NK-92 (cell line): ENCODE results near the gene PGM2.
"Not testable (repeated sequence)": the region's sequence is repeated elsewhere in the genome, so short reads cannot be mapped to it uniquely, and the experiment has no call there.

Source experiments
- DNase-seq: peaks from one replicate; lab custom pipeline; 2025; ENCODE audit not compliant: unreplicated experiment; lab: John Stamatoyannopoulos, UW

Gene PGM2

DNA sequence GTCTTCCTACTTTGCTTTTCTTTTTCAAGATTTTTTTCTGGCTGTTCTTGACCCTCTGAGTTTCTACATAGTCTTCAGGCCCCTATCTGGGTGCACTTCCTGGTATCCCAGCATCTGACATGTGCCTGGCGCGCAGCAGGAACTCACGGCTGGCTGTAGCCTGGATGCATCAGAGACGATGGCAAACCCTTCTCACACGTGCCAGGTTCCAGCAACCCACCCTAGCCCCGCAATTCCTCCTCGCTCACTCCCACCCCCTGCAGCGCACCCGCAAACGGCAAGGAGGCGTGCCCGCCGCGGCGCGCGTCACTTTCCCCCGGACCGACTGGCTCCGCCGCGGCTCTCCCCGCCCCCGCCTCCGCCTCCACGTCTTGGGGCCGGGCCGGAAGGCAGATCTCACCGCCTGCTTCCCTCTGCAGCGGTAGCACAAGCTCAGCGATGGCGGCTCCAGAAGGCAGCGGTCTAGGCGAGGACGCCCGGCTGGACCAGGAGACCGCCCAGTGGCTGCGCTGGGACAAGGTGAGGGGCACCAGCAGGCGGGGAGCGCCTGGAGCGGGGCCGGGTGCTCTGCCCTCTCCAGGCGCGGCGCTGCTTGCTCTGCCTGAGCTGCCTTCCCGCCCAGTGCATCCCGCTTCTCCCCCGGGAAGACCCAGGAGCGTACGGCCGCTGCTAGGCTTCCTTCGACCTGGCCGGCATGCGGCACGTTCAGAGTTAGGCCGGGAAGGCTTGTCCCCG lies at the start of gene PGM2:
Gene PGM2, plus strand, starts transcription at position 392 of the 735 bp plus-strand sequence. Its CDS starts 47 bp downstream, at position 439.
- peak; percentile 27 for DNase-seq

DNA sequence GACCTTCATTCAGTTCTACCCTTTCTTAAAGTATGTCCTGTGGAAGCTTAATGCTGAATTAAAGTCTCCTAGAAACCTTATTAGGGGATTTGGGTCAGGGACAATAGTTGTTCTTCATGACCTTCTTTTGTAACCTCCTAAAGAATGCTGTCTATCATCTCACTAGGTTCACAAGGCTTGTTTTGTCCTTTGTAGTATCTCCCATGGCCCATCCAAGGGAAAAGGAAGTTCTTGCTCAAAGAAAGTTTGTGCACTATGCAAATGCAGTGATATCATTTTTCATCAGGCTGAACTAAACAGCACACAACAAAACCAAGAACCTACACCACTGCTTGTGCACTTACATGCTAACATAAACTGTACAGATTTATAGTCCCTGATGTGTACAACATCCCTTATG lies 46.6 kb upstream of the PGM2 start:
- no peak for DNase-seq

DNA sequence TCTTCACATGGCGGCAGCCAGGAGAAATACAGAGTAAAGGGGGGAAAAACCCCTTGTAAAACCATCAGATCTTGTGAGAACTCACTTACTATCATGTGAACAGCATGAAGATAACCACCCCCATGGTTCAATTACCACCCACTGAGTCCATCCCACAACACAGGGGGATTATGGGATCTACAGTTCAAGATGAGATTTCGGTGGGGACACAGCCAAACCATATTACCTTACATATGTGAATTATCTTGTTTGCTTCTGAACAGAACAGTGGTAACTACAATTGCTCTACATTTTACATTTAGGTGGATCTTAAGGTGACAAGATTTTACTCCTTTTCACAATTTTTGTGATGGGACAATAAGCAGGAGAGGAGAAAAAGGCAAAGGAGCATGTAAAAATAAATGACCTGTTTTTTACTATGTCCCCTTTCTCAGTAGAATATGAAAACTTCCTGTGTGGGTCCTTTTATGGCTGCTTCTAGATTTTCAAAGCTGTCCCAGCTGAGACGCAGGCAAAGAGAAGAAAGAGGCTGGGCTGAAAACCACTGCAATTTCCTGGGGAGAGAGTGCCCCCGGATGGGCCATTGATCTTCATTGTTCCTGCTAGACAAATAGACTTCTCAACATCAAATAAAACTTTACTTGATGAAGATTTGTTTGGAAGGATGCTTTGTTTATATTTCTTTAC lies 45.9 kb upstream of the PGM2 start:
- DNase-seq: no peak

DNA sequence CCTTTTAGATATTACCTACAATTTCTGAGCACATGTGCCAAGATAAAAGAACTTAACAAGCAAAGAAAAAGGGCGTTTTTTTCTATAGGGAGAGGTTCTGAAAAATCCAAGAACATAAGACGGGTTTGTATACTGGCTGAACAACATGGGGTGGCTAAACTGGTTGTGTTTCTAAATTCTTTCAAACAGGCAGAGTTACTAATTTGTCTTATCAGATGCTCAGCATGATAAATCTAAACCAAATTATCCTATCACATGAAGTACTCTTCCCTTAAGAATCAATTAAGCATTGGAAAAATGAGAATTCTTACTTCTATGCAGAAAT lies 45.4 kb upstream of the PGM2 start:
- DNase-seq: no peak

DNA sequence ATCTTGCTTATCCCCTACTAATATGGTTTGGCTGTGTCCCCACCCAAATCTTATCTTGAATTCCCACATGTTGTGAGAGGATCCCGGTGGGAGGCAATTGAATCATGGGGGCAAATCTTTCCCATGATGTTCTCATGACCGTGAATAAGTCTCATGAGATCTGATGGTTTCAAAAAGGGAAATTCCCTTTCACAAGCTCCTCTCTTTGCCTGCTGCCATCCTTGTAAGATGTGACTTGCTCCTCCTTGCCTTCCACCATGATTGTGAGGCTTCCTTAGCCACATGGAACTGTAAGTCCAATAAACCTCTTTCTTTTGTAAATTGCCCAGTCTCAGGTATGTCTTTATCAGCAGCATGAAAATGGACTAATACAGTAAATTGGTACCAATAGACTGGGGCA lies 40.2 kb upstream of the PGM2 start:
- not testable (repeated sequence) for DNase-seq

DNA sequence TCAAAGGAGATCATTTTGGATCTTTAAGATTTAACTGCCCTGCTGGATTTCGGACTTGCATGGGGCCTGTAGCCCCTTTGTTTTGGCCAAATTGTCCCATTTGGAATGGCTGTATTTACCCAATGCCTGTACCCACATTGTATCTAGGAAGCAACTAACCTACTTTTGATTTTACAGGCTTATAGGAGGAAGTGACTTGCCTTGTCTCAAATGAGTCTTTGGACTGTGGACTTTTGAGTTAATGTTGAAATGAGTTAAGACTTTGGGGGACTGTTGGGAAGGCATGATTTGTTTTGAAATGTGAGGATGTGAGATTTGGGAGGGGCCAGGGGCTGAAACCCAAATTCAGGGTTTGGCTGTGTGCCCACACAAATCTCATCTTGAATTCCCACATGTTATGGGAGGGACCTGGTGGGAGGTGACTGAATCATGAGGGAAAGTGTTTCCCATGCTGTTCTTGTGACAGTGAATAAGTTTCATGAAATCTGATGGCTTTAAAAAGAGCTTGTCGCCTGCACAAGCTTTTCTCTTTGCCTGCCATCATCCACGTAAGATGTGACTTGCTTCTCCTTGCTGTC lies 38.5 kb upstream of the PGM2 start:
- DNase-seq: not testable (repeated sequence)

DNA sequence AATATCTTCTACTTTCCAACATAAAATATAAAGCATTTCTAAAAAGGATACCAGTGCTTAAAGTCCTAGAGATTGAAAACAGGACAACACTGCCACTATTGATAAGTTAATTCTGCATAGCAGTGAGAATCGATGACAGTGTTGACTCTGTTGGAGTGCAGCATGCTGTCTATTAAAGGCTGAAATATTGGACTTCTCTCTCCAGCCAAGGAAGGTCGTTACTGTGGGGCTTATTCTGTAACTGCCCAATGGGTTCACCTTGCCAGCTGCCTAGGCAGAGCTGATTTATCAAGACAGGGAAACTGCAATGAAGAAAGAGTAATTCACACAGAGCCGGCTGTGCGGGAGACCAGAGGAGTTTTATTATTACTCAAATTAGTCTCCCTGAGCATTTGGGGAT lies 37.7 kb upstream of the PGM2 start:
- no peak for DNase-seq

DNA sequence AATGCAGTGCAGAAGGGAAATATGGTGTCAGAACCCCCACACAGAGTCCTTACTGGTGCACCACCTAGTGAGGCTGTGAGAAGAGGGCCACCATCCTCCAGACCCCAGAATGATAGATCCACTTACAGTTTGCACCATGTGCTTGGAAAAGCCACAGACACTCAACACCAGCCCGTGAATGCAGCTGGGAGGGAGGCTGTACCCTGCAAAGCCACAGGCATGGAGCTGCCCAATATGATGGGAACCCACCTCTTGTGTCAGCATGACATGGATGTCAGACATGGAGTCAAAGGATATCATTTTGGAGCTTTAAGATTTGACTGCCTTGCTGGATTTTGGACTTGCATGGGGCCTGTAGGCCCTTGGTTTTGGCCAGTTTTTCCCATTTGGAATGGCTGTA lies 34.2 kb upstream of the PGM2 start:
- DNase-seq: no peak

DNA sequence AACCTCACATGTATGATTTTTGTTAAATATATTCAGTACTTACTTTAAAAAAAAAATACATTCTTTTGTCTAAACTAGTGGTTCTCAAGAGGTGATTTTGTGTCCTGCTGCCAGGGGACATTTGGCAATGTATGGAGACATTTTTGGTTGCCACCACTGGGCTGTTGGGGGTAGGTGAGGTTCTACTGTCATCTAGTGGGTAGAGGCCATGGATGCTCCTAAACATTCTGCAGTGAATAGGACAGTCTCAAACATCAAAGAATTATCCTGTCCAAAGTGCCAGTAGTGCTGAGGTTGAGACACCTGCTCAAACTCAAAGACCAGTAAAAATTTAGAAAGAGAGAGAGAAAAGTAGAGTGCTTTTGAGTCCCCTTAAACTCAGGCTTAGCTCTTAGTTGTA lies 32.9 kb upstream of the PGM2 start:
- DNase-seq: no peak

DNA sequence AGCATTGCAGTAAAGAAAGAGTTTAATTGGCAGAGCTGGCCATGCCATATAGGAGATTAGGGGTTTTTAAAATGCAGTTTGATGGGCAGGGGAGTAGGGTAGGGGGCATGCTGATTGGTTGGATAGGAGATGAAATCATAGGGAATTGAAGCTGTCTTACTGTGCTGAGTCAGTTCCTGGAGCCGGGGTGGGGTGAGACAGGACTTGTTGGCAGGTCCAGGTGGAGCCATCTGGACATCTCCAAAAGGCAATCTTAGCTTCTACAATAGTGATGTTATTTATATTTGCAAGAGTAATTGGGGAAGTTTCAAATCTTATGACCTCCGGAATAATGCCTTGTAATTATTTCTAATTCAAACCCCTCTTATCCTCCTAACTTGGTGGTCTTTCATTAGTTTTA lies 32.4 kb upstream of the PGM2 start:
- DNase-seq: no peak

DNA sequence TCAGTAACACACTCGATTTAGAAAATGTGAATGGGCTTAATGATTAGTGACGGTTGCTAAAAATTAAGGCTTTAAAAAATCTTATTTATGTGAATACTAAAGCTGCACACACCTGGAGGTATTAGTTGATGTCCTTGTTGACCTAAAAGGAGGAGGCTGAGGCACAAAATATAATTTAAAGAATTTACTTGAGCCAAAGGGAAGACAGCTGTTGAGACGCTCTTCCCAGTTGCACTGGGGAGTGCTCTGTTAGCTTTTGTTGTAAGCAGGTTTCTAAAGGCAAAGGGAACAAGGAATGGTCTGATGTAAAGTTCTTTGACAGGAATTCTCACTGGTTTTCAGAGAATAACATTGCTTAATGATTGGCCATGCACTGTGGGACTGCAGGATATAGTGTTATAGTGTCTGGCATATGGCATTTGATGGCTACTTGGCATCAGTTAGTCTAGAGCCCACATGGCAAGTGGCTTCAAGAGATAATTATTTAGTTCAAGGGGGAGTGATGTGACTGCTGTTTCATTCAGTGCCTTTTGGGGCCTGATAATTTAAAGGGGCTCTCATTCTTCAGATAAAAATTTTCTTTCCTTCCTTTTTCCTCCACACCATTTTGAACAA lies 30.8 kb upstream of the PGM2 start:
- DNase-seq: no peak

DNA sequence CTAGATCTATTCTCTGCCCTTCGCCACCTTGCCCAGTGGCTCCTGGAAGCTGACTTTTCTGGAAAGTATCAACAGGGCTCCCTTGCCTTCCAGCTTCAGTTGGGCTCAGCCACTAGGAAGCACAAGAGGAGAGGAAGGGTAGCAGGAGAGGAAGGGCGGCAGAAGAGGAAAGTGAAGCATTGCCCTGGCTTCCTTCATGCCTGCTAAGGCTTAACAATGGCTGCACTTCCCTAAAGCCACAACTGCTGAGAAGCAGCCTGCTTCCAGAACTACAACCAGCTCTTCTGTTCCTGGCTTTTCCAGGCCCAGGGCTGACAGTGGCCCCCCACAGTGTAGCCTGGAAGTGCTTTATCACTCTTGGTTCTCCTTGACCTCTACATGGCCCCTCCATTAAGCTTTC lies 29.1 kb upstream of the PGM2 start:
- DNase-seq: no peak

DNA sequence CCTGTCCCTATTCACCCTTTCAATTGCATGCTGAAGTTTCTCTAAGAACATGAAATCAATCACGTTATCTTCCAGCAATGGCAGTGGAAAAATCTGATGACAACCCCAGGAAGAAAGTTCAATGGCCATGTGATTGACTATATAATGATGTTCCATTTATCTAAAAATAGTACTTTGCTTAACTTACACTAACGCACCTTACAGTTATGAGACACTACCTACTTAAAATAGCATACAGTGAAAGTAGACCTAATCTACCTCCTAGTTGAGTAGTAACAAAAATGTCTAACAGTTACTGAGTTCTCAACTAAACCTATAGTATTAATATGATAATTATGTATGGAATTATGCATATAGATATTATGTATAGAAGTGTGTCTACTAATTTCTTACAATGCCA lies 28.6 kb upstream of the PGM2 start:
- DNase-seq: no peak

DNA sequence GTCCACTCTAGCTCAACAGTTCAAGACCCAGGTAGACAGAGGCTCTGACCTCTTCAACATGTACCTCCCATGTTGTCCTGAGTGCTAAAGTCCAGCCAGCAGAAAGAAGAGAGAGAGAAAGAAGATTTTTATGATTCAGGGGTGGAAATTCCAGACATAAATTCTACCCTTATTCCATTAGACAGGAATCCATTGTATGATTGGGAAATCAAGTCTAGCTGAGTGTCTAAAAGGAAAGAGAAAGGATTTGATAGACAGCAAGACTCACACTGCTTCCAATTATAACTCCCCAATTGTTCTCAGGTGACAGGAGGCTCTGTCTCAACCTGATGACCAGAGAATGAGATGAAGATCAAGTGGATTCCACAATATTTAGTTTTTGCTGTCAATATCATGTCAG lies 27.9 kb upstream of the PGM2 start:
- DNase-seq: no peak

DNA sequence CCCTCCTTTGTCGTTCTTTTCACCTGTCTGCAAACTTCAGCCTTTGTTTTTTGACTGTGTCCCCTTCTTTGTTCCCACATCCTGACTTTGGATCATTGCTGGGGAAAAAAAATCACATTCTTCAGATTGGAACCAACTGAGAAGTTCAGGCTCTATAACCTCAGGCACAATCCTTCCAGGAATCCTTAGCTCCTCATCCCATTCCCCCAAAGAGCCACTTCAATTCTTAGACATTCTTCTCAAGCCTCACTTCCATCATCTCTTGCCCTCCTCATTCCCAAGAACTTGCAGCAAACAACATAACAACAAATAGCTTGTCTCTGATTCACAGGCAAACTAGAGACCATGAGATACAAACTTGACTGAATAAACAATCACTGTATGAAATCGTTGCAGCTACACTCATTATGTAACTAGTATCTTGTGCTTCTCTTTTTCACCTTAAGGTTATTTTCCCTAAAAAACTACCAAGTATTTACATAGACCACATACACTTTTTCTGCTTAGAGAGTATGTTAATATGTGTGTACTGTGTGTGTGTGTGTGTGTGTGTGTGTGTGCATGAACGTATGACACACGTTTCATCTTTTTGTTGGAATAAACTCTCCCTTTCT lies 26.4 kb upstream of the PGM2 start:
- DNase-seq: no peak

DNA sequence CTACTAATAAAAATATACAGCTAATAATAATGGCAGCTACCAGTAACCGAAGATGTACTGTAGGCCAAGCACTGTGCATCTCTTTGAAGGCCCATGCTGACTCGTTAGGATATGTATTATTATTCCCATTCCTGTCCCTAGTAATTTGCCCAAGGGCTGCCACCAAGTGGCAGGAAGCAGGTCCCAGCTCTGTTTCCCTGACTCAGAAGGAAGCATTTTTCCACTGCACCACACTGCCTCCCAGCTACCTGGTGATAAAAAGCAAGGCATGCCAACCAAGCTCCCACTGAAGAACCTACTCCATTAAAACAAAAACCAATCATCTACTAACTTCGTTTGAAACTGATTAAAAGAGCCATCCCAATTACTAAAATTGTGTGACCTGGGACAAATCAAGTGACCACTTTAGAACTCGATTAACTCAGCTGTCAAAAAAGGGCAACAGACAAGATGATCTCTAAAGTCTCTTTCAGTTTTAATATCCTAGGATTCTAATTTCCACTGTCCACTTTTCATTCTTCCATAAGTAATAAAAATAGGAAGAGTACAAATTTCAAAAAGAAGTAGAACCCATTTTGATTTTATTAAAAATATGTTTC lies 24.3 kb upstream of the PGM2 start:
- no peak for DNase-seq

DNA sequence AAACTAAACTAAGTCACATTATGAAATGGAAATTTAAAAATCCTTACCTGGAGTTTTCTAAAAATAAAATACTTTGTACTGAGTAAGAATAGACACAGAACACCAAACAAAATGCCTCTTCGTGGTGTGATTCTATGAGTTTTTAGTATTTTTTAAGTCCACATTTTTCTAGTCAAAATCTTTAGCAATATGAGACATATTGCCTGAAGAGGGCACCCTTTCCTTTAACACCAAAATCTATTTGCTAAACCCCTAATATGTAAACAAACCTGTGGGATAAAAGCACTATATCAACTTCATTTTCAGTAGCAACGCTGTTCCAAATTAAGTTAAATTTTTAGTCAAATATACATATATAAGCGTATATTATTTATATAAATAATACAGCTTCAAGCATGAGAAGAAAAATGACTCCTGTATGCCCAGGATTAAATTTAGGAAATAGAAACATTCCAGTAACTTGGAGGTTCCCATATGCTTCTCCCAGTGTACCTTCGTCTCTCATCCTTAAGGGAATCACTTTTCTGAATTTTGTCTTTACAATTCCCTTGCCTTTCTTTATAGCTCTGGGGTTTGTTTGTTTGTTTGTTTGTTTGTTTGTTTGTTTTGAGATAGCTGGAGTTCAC lies 23.0 kb upstream of the PGM2 start:
- no peak for DNase-seq

DNA sequence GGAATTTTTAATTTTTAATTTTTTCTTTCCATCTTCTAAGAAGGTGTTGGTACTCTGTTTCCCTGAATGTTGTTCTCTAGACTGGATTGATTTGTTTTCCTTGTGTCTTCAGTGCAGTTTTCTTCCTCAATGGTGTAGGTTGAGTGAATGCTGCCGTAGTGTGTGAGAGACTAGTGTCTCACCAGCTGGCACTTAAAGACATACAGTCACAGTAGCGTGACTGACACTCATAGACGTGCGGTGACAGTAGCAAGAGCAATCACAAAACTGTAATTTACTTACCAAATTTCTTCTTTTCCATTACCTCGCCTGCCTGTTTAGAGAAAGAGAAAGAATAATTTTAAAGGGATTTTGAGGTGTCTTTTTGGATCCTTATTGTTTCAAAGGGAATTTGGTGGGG lies 21.4 kb upstream of the PGM2 start:
- no peak for DNase-seq

DNA sequence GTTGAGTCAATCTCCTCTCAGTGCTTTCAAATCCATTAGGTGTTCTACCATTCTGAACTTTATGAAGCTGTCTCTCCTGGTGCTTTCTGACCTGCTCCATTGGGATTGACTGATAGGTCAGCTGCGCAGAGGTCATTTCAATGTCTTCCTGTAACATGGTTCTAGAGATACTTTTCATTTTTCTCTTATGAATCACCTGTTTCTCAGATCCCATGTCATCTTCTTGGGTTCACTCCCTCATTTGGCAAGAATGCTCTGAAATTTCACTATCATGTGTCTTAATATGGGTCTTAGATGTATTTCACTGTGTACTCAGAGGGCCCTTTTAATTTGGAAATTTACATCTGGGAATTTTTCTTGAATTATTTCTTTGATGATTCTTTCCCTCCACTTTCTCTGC lies 13.8 kb upstream of the PGM2 start:
- DNase-seq: no peak

DNA sequence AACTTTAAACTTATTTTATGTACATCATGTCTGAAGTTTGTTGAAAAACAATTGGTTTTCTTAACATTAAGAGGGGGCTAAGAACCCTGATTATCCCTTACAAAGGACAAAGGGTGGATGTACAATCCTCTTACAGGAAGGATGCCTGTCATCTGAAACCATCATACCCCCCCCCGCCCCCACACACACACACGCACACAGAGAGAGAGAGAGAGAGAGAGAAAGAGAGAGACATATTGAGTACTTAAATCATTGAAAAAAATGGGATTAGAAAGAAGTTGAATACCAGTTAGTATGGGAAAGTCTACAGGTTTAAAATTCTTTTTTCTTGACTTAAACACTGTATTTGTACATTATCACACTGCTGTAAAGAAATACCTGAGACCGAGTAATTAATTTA lies 10.9 kb upstream of the PGM2 start:
- no peak for DNase-seq

DNA sequence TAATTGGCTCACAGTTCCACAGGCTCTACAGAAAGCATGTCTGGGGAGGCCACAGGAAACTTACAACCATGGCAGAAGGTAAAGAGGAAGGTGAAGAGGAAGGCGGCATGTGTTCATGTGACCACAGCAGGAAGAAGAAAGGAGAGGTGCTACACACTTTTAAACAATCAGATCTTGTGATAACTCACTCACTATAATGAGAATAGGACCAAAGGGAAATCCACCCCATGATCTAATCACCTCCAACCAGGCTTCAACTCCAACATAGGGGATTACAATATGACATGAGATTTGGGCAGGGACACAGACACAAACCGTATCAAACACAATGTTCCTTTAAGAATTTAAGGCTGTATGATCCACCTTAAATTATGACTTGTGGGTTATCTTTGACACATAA lies 10.5 kb upstream of the PGM2 start:
- no peak for DNase-seq
